ENCODE data around the gene TFCP2. TPM values are rescaled to one million over a fixed set of nuclear protein-coding genes. Genes with fewer than 3 reads are reported as not detected.

TFCP2 gene
- total RNA-seq, 2 experiments from 2014 or later: 27.4 to 27.9 TPM

DNA sequence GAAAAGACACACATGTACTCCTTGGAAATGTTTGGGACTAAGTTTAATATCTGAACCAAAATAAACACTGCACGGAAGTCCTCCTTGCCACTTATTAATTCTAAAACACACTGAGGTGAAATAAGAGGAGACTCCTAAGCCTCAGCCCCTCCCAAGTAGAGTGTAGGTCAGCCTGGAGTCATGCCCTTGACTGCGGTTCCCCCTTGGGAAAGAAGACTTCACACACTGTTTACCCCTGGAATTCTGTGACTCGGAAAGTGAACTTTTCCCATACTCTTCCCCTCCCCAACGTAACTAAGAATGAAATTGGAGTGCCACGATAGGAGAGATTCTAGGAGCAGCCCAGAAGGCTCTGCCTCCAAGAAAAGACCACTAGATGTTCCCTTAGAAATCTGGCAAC lies 8.6 kb upstream of the TFCP2 start:
- Mint-ChIP-seq H3K36me3 (ENCODE audit: low read depth) (no peaks in the 10 kb centered on the region), H3K27me3 (no peaks in the 10 kb centered on the region), H3K4me3 (no peak overlapping the region), H3K27ac (no peak overlapping the region), H3K4me1 (ENCODE audit: low read depth) (no peaks in the 10 kb centered on the region), H3K9me3 (no peaks in the 10 kb centered on the region)
- ChIA-PET CTCF (no interaction called here), POLR2A (no interaction called here)
- DNase-seq (no peak), ATAC-seq (no peak)
- TF ChIP-seq, protein P1, sequence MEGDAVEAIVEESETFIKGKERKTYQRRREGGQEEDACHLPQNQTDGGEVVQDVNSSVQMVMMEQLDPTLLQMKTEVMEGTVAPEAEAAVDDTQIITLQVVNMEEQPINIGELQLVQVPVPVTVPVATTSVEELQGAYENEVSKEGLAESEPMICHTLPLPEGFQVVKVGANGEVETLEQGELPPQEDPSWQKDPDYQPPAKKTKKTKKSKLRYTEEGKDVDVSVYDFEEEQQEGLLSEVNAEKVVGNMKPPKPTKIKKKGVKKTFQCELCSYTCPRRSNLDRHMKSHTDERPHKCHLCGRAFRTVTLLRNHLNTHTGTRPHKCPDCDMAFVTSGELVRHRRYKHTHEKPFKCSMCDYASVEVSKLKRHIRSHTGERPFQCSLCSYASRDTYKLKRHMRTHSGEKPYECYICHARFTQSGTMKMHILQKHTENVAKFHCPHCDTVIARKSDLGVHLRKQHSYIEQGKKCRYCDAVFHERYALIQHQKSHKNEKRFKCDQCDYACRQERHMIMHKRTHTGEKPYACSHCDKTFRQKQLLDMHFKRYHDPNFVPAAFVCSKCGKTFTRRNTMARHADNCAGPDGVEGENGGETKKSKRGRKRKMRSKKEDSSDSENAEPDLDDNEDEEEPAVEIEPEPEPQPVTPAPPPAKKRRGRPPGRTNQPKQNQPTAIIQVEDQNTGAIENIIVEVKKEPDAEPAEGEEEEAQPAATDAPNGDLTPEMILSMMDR (IDR thresholded peaks at IDR 0.05): no peak
- intact Hi-C loops (cut with micrococcal nuclease): no loop called here

DNA sequence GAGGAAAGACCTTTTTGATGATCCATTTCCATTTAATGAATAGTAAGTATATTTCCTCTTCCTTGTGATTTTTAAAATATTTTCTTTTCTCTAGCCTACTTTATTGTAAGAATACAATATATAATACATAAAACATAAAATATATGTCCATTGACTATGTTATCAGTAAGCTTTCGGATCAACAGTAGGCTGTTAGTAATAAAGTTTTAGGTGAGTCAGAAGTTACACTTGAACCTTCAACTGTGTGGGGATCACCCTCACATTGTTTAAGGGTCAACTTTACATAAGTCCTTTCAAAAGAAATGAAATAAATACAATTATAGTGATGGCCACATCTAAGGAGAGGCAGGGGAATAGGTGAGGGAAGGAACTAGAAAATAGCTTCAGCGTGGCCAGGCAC lies 5.0 kb upstream of the TFCP2 start:
- Mint-ChIP-seq H3K27ac (no peak overlapping the region), H3K4me3 (no peak overlapping the region), H3K36me3 (ENCODE audit: low read depth) (no peaks in the 10 kb centered on the region), H3K9me3 (no peaks in the 10 kb centered on the region), H3K4me1 (ENCODE audit: low read depth) (peaks cover 2% of the 10 kb centered on the region), H3K27me3 (no peaks in the 10 kb centered on the region)
- intact Hi-C loops (cut with micrococcal nuclease): no loop called here
- ChIA-PET POLR2A (no interaction called here), CTCF (interaction anchor here (1.5 kb wide), 1 partner anchor 164 kb away, joined by 6 read pairs; no protein-coding TSS in a partner anchor)
- TF ChIP-seq, protein P1 (IDR thresholded peaks at IDR 0.05): no peak
- DNase-seq: no peak
- ATAC-seq: no peak

DNA sequence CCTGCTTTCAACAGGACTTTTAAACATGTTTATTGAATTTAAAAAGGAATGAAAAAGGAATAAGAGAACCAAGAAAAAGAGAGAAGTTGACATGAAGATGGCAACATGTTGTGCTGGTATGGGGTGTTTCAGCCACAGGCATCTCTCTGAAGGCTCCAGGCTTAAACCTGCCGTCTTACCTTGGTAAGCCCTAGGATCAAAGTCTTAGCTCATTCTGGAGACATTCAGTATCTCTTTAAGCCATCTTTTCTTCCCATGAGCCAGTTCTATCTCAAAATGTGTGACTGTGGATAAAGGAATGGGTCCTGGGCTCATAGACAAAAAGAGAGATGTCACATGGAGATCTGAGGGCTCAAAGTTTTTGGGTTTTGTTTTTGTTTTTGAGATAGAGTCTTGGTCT lies 1.6 kb upstream of the TFCP2 start:
- peaks cover 5% of the 10 kb centered on the region for H3K36me3 Mint-ChIP-seq (ENCODE audit: low read depth)
- H3K27me3 Mint-ChIP-seq: no peaks in the 10 kb centered on the region
- H3K9me3 Mint-ChIP-seq: no peaks in the 10 kb centered on the region
- TF ChIP-seq, protein P1 (IDR thresholded peaks at IDR 0.05): no peak
- no peak for ATAC-seq
- intact Hi-C loops (cut with micrococcal nuclease): no loop called here
- H3K4me1 Mint-ChIP-seq (ENCODE audit: low read depth): peaks cover 14% of the 10 kb centered on the region
- ChIA-PET POLR2A (interaction anchor here (0.9 kb wide), 1 partner anchor 78 kb away, joined by 3 read pairs; no protein-coding TSS in a partner anchor), CTCF (interaction anchor here (1.0 to 1.2 kb wide), 2 partner anchors 42 to 166 kb away, joined by 3 to 5 read pairs; no protein-coding TSS in a partner anchor)
- DNase-seq: no peak
- no peak overlapping the region for H3K27ac Mint-ChIP-seq
- no peak overlapping the region for H3K4me3 Mint-ChIP-seq

DNA sequence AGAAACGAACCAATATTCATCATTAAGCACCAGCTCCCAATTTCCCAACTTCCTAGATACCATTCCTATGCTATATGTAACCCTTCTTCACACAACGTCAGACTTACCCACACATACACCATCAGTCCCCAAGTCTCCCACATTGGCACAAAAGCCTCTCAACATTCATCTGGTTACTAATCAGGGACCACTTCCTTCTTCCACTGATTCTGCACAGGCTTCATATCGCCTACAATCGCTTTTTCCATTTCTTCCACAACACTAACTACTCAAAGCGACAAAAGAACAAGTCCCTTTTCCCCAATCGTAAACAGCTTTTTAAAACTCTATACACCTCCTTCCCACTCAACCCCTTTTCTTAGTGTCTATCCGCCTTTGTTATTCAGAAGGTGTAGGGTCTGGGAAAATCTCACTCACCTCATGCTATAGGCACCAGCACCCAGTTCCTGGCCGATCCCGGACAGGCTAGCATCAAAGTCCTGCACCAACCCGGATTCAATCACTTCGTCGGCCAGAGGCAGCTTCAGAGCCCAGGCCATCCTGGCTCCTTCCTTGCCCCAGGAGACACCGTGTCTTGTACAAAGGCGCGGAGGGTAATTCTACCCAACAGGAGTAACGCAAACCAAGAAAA lies 936 bp downstream of the TFCP2 start:
- peaks cover 17% of the 10 kb centered on the region for H3K4me1 Mint-ChIP-seq (ENCODE audit: low read depth)
- H3K27me3 Mint-ChIP-seq: no peaks in the 10 kb centered on the region
- POLR2A ChIA-PET: interaction anchor here (0.5 to 2.4 kb wide), 6 partner anchors 12 to 123 kb away, joined by 3 to 6 read pairs (median 4); partner anchors contain the start of genes LETMD1 and POU6F1
- no peak for DNase-seq
- CTCF ChIA-PET: interaction anchor here (0.7 to 1.9 kb wide), 3 partner anchors 8 to 46 kb away, joined by 3 to 6 read pairs (median 3); partner anchors contain the start of gene POU6F1
- ATAC-seq: no peak
- intact Hi-C loops (cut with micrococcal nuclease): no loop called here
- H3K27ac Mint-ChIP-seq: no peak overlapping the region
- H3K36me3 Mint-ChIP-seq (ENCODE audit: low read depth): peaks cover 6% of the 10 kb centered on the region
- TF ChIP-seq, protein P1 (IDR thresholded peaks at IDR 0.05): no peak
- no peaks in the 10 kb centered on the region for H3K9me3 Mint-ChIP-seq
- H3K4me3 Mint-ChIP-seq: no peak overlapping the region

DNA sequence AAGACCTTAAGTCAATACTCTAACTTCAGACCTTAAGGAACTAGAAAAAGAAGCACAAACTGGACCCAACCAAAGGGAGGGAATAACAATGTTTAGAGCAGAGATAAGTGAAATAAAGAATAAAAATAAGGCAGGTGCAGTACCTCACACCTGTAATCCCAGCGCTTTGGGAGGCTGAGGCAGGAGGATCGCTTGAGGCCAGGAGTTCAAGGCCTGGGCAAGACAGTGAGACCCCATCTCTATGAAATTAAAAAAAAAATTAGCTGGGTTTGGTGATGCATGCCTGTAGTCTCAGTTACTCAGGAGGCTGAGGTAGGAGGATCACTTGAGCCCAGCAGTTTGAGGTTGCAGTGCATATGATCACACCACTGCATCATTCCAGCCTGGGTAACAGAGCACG lies 9.1 kb downstream of the TFCP2 start:
- no peaks in the 10 kb centered on the region for H3K9me3 Mint-ChIP-seq
- DNase-seq (no peak), ATAC-seq (no peak)
- H3K36me3 Mint-ChIP-seq (ENCODE audit: low read depth): peaks cover 16% of the 10 kb centered on the region
- TF ChIP-seq, protein P1 (IDR thresholded peaks at IDR 0.05): no peak
- no peak overlapping the region for H3K27ac Mint-ChIP-seq
- H3K27me3 Mint-ChIP-seq: no peaks in the 10 kb centered on the region
- no peak overlapping the region for H3K4me3 Mint-ChIP-seq
- POLR2A ChIA-PET: interaction anchor here (0.6 kb wide), 1 partner anchor 228 kb away, joined by 3 read pairs; the partner anchor contains the start of gene GALNT6
- peaks cover 26% of the 10 kb centered on the region for H3K4me1 Mint-ChIP-seq (ENCODE audit: low read depth)
- CTCF ChIA-PET: interaction anchor here (0.9 to 1.4 kb wide), 2 partner anchors 8 to 177 kb away, joined by 3 to 4 read pairs; partner anchors contain the start of gene TFCP2
- intact Hi-C loops (cut with micrococcal nuclease): no loop called here

Data from activated CD8-positive, alpha-beta T cell treated with anti-CD3 and anti-CD28 coated beads for 36 hours (primary cell).